ENCODE measurements around the gene CCDC107.
A peak's percentile ranks its signal among the peaks of the same experiment; 100 is the strongest.
"Not testable (repeated sequence)": the region's sequence is repeated elsewhere in the genome, so short reads cannot be mapped to it uniquely, and the experiment has no call there.

The CCDC107 gene, protein sequence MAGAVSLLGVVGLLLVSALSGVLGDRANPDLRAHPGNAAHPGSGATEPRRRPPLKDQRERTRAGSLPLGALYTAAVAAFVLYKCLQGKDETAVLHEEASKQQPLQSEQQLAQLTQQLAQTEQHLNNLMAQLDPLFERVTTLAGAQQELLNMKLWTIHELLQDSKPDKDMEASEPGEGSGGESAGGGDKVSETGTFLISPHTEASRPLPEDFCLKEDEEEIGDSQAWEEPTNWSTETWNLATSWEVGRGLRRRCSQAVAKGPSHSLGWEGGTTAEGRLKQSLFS

DNA sequence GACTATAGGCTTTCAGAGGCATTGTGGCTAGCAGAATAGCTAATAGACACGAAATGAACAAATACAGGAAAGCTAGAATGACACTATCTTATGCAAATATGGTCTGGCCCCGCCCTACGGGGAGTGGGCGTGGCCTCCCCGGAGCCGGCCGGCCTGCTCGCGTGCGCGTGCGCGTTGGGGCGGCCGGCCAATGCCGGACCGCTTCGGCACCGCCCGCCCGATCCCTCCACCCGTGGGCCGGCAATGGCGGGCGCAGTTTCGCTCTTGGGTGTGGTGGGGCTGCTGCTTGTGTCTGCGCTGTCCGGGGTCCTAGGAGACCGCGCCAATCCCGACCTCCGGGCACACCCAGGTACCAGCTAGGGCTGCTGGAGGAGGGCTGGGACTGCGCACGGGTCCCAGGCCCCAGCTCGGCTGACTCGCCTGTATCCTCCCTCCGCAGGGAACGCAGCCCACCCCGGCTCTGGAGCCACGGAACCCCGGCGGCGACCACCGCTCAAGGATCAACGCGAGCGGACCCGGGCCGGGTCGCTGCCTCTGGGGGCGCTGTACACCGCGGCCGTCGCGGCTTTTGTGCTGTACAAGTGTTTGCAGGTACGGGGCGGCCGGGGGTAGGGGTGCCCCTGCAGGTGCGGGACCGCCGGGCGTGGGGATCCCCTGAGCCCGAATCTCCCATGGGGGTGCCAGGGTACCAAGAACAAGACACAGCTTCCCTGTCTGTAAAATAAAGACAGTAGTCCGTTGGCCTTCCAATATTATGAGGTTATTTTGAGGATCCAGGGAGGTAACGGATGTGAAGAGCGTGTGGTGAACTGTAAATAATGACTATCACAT is at the start of gene CCDC107:
TSS of gene CCDC107 (plus strand) at position 156 of the 831 bp plus-strand sequence. CDS start at position 244, 88 bp downstream.
- DNase-seq = no peak

DNA sequence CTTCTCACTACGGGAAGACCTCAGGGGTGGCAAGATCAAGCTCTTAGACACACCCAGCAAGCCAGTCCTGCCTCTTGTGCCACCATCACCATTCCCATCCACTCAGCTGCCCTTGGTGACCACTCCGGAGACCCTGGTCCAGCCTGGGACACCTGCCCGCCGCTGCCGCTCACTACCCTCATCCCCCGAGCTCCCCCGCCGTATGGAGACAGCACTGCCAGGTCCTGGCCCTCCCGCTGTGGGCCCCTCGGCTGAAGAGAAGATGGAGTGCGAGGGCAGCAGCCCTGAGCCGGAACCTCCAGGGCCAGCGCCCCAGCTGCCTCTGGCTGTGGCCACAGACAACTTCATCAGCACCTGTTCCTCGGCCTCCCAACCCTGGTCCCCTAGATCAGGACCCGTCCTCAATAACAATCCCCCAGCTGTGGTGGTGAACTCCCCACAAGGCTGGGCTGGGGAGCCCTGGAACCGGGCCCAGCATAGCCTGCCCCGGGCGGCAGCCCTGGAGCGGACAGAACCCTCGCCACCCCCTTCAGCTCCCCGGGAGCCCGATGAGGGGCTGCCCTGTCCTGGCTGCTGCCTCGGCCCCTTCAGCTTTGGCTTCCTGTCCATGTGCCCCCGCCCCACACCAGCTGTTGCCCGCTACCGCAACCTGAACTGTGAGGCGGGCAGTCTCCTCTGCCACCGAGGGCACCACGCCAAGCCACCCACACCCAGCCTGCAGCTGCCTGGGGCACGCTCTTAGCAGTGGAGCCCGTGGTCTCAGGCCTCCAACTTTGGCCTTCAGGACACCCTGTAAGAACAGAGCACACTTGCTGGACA is 48.9 kb upstream of the CCDC107 start:
- DNase-seq = no peak

DNA sequence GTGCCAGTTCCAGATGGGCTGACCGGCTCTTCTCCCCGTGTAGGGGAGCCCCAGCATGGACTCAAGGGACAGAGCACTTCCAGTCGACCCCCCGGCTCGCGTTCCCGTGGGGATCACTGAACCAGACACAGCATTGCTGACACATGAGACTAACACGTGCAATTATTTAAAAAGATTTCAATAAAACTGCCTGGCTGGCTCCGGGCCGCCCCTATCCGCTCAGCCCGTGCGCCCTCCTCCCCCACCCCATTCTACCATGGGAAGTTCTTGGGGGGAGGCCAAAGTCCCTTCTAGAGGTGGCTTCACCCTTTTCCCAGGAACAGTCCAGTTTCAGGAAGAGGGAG is 48.3 kb upstream of the CCDC107 start:
- DNase-seq = no peak

DNA sequence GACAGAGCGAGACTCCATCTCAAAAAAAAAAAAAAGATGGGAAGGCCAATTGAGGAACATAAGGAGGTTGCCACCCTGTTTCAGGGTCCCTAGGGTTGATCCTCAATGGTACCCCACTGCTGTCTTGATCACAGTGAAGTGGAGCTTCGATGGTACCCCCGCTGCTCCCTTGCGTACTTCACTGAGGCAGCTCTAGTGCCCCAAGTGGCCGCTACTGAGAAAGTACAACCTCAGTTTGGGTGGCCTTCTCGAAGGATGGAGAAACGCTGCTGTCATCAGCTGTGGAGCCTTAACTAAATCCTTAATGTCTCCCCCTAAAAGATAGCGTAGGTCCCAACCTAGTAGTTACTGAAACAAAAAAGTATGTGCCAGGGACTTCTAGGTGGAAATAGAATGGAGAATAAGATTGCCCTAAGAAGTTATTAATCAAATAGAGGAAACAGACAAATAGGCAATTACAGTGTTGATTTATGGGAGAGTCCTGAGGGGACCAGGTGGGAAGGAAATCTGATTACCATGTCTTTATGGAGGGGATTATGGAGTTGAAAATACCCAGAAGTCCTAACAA is 46.8 kb upstream of the CCDC107 start:
- DNase-seq = no peak

DNA sequence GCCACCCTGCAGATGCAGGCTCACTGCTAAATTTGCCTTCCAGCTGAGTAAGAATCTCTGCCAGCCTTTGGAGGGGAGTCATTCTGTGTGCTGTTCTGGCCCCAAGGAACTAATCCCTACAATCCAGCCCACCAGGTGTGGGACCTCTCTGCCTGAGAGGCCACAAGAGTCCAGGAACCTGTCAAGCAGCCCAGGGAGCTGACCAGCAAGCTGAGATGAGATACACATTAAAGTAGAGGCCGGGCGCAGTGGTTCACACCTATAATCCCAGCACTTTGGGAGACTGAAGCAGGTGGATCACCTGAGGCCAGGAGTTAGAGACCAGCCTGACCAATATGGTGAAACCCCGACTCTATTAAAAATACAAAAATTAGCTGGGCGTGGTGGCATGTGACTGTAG is 46.0 kb upstream of the CCDC107 start:
- not testable (repeated sequence) for DNase-seq

DNA sequence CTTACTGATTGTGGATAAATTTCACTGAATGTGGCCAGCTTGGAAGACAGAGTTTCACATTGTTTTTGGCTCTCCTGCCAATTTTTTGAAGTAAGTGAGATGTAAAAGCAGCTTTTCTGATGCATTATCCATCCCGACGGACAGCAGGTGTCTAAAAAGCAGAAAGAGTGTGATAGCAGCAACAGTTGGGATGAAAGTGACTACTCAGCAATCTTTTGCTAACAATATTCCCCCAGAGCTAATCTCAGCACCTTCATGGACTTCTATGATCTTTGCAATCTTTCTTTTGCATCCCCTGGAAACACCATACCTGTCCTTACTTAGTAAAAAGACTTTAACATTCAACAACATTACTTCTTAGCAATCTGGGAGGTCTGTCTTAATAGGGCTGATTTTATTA is 45.2 kb upstream of the CCDC107 start:
- DNase-seq = no peak

DNA sequence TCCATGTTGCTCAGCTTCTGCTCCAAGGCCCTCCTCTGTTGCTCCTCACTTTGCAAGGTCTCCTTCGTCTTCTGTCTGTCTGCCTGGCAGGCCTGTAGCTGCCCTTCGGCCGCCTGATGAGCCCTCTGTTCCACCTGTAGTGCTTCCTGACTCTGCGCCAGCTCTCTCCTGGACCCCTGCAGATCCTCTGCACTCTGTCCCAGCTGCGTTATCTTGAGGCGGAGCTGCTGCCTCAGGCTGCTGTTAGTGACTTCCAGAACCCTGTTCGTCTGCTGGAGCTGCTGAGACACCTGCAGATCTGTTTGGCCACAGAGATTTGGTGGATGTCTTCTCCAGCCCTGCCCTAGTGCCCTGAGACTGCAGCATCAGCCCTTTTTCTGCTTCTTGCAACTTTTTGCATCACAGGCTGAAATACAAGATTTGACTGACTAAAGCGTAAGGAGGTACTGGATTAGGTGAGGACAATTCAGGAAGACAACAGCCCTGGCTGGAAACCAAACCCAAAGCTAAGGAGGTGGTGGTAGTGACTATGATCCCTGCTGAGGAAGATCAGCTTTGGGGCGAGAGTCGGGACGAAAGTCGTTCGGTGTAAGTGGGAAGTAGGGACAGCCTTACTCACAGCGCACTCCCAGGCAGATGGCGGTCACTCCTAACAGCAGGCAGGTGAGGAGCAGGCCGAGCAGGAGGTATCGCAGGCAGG is 42.0 kb upstream of the CCDC107 start:
- DNase-seq = no peak

DNA sequence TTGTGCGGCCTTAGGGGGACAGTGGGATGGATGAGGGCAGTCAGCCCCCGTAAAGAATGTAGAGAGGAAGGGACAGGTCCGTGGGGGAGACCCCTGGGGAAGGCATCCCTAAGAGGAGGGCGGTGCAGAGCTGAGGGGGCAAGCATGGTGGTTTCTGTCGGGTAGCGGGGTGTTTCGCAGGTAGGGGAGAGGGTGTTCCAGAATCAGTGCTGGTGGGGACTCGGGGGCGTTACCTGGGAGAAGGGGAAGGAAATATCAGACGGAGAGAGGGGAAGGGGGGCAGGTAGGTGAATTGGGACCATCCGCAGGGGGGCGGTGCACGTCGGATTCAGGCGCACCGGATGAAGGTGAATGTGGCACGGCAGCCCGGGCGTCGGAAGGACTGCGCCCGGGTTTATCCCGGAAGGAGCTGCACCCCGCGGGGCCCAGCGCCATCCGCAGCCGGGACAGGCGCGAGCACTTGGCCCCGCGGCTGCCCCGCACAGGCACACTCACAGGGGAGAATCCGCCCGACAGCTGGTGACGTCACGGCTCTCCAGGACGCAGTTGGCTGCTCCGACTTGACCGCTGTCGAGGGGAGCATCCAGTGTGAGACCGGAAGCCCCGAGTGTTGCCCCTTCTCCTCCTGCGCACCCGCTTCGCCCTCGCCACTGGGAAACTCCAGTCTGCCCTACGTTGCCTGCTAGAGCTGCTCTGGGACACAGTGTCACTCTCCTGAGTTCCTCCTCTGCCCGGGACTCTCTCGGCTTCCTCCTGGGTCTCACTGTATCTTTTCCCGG is 41.2 kb upstream of the CCDC107 start:
- no peak for DNase-seq

DNA sequence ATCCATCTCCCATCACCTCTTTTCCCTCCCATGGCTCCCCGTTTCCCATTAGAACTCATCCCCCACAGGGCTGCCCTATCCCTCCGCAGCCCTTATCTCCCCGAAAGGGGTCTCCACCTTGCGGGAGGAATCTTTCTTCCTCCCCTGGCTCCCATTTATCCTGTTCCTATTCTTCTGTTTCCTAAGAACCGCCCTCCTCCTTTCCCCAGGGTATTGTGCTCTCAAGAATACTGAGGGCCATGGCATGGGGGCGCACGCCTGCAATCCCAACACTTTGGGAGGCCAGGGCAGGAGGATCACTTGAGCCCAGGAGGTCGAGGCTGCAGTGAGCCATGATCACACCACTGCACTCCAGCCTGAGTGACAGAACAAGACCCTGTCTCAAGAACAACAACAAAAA is 40.5 kb upstream of the CCDC107 start:
- DNase-seq = no peak

DNA sequence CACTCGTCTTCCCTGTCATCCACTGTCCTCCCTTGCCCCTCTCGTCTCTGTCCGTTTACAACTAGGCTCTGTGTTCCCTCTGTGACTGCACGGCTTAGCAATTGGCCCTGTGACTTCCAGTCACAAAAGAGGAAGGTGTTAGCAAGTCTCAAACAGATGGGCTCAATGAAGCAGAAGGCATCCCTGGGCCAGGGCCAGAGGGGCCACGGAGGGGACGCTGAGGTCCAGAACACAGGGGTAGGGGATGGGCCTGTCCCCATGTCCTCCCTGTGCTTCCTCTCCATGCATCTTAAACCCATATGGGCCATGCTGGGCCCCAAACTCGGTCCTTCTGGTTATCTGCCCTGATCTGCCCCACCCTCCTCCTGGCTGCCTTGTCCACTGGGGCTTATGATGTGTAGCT is 39.8 kb upstream of the CCDC107 start, which contains the start of gene CD72:
TSS of gene CD72 (minus strand) at position 89 of the 403 bp plus-strand sequence. CDS start 110 bp downstream, outside the sequence.
- peak; percentile 72 for DNase-seq

DNA sequence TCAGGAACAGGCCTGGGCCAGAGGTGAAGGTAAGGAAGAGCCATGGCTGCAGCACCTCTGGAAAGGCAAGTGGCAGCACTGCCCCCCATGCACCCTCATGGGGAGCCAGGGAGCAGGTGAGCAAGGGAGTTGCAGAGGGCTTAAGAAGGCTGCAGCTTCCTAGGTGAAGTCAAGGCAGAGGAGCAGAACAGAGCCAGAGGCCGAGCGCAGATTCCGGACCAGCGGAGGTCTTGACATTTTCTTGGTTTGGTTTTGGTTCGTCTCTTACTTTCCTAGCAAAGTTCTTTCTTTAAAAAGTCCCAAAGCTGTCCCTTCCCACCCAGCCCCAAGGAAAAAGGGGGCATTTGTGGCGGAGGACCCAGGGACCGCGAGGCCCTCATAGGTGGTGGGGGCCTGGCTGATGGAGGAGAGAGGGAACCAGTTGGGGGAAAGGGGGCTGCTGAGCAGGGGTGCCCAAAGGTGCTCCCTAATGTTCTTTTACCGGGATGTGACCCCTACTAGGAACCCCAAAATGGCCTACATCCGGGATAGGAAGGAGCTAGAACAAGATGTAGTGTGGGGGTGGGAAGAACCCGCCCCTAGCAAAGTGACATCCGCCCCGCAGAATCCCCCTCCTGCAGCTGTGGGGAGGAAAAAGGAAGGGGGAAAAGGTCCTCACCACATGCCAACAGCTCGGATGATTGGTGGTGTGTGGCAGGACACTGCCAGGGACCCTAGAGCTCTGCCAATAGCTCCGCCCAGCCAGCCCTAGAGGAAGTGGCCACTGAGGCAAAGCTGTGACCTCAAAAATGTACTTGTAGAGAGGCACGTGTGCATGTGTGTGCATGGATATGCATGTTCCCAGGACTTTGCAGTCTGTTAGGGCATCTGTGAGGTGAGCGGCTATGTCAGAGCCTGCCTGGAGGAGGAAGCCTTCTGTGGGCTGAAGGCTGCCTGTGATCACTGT is 39.0 kb upstream of the CCDC107 start:
- DNase-seq = peak; percentile 97

DNA sequence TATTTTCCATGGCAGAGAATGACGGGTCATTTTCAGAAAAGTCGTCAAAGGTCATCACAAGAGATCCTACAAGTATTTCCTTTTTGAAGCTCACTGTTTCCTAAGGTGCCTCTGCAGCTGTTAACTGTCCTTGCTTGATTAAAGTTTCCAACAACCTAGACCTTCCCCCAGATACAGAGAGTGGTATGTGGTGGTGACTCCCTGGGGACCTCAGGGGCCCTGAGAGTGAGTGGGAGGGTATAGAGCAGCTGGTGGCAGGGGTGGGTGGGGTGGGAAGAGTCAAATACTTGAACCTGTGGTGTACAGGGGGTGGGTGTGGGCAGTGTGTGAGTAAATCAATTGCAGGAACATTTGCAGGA is 38.3 kb upstream of the CCDC107 start:
- DNase-seq = peak; percentile 96

DNA sequence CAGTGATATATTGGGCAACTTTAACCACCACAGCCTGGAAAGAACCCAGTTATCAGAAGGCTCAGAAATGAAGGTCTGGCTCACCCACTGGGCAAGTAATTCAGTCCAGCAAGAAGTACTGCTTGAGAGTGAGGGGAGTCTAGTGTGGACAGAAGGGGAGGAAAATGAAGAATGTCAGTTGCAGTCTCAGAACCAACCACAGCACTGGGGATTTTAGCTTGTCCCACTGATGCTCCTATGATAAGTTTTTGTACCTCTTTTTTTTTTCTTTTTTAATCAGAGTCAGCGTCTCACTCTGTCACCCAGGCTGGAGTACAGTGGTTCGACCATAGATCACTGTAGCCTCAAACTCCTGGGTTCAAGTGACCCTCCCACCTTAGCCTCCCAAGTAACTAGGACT is 30.5 kb upstream of the CCDC107 start:
- no peak for DNase-seq

DNA sequence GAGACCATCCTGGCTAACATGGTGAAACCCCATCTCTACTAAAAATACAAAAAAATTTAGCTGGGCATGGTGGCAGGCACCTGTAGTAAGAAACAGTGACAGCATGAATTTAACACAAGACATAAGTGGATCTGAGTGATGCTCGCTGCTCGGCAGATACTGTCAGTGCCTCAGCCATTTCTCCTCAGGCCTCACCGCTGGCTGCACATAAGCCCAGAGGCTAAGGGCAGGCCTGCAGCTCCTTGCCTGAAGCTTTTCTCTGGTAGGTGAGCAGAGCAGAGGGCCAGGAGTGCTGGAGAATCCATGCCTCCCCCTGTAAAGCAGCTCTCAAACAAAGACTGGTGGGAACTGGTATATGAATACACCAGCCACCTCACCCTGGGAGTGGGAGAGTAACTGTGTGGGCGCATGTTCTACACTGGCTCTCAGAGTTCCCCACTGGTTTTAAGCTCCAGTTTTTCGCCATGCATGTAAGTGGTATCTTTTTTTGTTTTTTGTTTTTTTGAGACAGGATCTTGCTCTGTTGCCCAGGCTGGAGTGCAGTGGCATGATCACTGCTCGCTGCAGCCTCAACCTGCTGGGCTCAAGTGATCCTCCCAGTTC is 29.6 kb upstream of the CCDC107 start:
- DNase-seq = no peak

DNA sequence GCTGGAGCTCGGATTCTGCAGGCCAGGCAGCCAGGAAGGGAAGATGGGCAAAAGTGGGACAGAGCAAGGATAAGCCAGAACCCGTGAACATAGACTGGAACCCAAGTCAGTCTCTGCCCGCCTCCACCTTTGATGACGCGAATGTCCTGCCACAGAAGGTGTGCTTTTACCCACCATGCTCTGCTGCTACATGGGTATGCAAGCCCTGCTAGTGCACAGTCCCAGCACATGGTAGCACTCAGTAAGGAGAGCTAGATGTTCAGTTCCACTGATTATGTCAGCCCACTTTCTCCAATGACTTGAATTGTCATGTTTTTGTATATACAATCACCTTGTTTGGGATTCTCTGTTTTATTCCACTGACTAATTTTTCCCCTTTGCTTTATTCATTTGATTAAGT is 28.5 kb upstream of the CCDC107 start:
- DNase-seq = no peak

DNA sequence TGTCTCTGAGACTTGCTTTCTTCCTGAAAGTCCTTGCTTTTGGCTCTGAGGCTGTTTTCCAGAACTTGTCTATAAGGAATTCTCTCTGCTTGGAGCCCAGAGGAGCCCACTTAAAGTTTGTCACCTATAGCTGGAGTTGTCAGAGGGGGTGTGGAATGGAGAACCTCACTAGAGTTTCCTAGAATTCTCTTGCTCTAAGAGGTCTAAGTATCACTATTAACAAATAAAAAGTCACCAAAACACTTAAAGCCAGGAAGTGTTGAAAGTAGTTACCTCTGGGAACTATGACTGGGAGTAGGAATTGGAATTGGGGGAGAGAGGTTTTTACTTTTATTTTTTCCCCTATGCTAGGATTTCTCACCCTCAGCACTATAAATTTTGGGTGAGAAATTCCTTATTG is 22.4 kb upstream of the CCDC107 start:
- no peak for DNase-seq

DNA sequence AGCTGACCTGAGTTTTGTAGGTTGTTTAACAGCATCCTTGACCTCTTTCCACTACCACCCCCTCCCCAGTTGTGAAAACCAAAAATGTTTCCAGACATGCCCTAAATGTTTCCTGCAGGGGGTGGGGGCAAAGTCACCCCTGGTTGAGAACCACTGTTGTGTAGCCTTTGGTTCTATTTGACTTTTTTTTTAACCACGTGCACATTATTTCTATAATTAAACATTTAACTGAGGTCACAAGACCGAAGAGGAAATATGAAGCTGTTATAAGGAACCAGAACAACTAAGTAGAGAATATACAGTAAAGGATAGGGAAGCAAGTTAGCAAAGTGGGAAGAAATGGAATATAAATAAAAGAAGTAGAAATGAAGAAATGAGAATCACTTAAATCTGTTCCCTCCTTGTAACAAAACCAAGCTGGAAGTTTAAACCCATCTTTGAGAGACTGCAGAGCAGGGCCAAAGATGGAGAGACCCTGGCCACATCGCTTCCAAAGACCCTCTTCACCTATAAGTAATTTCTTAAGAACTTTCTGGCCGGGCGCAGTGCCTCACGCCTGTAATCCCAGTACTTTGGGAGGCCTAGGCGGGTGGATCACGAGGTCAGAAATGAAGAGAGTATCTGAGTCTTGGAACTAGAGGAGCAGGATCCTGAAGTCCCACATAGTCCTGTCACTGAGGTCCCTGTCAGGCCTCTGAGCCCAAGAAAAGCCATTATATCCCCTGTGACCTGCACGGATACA is 21.8 kb upstream of the CCDC107 start:
- no peak for DNase-seq

DNA sequence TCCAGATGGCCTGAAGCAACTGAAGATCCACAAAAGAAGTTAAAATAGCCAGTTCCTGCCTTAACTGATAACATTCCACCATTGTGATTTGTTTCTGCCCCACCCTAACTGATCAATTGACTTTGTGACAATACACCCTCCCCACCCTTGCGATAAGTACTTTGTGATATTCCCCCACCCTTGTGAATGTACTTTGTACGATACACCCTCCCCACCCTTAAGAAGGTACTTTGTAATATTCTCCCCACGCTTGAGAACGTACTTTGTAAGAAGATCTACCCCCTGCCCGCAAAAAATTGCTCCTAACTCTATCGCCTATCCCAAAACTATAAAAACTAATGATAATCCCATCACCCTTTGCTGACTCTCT is 21.2 kb upstream of the CCDC107 start:
- DNase-seq = not testable (repeated sequence)

DNA sequence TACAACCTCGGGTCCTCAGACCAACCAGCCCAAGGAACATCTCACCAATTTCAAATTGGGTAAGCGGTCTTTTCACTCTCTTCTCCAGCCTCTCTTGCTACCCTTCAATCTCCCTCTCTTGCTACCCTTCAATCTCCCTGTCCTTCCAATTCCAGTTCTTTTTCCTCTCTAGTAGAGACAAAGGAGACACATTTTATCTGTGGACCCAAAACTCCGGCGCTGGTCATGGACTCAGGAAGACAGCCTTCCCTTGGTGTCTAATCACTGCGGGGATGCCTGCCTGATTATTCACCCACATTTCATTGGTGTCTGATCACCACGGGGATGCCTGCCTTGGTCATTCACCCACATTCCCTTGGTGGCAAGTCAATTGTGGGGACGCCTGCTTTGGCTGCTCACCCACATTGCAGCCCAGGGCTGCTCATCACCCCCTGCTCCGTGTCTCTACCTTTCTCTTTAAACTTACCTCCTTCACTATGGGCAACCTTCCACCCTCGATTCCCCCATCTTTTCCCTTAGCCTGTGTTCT is 20.6 kb upstream of the CCDC107 start:
- DNase-seq = not testable (repeated sequence)

Measured in GF-D8 (cell line).